Measurements from ENCODE around the gene C5orf46.

Gene C5orf46

DNA sequence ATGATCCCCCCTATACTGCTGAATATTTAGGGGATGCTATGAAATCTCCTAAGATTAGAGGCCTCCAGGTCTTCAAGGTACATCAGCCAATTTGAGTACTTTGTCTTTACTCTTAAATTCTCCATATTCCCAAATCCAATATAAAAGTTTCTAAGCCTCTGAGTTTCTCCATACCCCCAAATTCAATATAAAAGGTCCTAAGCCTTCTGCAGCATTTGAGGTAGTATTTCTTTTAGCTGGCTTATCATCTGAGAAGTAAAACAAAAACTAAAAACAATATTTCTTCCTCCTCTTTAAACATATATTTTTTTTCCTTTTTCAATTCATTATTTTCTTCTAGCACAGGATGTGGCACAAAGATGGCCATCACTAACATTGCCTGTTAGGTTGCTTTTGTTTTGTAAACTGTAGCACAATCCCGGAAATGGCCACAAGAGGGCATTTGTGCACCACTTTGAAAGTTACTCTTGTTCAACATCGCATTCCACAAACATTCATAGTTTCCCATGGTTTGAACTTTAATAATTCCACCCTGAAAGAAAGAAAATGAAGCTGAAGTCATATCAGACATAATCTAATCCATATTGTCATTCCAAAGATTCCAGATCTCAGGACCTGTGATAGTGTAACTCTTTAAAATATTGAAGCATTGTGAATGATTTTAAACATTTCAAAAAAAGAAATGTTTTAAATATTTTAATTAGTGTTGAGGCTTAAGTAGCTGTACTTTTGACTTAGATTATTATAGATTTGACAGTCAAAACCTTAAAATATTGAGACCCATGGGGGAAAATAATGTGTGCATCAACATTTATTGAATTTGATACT, 48.8 kb downstream of the C5orf46 start:
- DNase-seq = peak; percentile 19

DNA sequence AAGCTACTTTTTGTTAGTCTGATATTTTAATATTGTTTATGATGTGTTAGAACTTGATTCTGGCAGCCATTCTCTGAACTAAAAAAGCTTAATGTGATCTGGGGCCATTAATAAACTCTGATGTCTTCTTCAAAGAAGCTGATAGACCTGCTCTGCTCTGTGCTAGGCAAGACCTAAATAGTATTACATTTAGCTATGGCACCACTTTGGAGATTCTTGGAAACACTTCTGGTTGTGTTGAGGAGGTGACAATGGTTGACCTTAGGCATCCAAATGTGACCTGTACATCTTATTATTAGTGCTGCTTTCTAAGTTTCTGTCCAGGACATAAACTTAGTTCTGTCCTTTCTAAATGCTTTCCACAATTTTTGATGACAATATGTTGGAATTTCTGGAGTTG, 49.5 kb downstream of the C5orf46 start:
- no peak for DNase-seq

DNA sequence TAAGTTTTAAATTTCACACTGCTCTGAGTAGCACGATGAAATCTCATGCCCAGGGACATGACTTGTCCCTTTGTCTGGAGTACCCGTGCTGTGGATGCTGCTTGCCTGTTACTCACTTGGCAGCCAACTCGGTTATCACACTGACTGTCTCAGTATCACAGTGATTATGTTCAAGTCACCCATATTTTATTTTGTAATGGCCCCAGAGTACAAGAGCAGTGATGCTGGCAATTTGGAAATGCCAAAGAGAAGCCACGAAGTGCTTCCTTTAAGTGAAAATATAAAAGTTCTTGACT, 50.6 kb downstream of the C5orf46 start:
- no peak for DNase-seq

- no peak for DNase-seq
These were observed 51.2 kb downstream of the C5orf46 start for GRCh38 chr5:147854894-147855773.

- no peak for DNase-seq
These were observed 52.0 kb downstream of the C5orf46 start for GRCh38 chr5:147854331-147854730.

GRCh38 chr5:147853372-147853987, 52.9 kb downstream of the C5orf46 start:
- no peak for DNase-seq

- DNase-seq = no peak
These were observed 54.0 kb downstream of the C5orf46 start for GRCh38 chr5:147852365-147852764.

DNA sequence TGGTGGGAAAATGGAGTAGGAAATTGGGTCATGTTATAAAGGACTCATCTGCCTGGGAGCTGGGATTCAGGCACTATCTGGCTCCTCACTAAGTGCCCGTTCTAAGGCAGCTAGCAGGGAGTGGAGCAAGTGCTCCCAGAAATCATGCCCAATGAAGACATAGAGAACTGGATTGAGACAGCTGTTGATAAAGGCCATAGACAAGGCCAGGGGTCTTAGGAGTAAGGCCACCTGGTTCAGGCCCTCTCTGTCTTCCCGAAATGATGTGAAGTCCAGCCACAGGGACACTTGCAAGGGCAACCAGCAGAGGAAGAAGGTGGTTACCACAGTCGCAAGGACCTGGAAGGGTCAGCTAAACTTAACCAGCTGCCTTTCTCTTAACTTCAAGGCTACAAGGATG, 54.8 kb downstream of the C5orf46 start:
- DNase-seq = no peak

GRCh38 chr5:147849226-147849625, 57.1 kb downstream of the C5orf46 start:
- DNase-seq = no peak

- DNase-seq = no peak
These were observed 60.7 kb downstream of the C5orf46 start for GRCh38 chr5:147845618-147846017.

DNA sequence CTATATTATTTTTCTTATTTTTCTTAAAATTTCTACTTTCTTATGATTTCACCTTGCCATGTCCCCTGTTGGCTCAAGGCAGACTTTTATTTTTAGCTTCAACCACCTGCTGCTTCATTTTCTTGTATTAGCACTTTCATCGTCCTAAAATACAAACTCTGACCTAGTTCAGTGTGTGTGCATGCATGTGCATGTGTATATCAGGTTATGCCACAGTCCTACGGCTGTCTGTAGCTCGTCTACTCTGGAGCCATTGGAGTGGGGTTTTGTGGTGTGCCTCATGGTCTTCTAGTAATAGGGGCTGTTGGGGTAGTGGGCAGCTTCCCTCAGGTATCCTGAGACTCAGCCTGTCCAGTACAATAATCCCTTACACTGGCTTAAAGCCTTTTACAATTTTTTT, 61.5 kb downstream of the C5orf46 start:
- no peak for DNase-seq

DNA sequence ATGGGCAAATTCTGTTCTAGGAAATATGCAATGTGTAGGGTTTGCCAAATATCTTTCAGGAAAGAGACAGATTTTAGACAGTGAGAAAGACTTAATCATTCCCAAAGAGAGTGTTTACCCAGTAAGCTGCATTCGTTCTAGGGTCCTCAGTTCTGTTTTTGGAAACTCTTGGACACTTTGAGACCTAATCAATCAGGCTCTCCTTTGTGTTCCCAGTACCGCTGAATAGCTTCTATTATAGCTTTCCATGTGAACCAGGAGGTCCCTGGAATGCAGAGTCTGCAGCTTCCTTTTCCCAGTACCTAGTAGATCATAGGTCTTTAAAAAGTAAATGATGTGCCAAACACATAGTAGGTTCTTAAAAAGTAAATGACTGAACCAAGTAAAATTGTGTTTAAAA, 63.5 kb downstream of the C5orf46 start:
- no peak for DNase-seq

Data from CD4-positive, alpha-beta T cell treated with Interleukin-6 for 4 hours (primary cell).